ENCODE data around the gene MAD1L1.

The MAD1L1 gene

GRCh38 chr7:1893451-1893850 is 339.3 kb downstream of the MAD1L1 start:
- H3K4me3 ChIP-seq (ENCODE audit: control insufficient read depth, low read depth, low read length) = no peak overlapping the region
- DNase-seq (ENCODE audit: low read depth) = no peak
- no peak for TF ChIP-seq CTCF (conservative IDR thresholded peaks at IDR 0.05; ENCODE audit: control insufficient read depth, insufficient read depth, low read depth, low read length)

- no peak overlapping the region for H3K4me3 ChIP-seq (ENCODE audit: control insufficient read depth, low read depth, low read length)
- DNase-seq (ENCODE audit: low read depth) = no peak
- no peak for TF ChIP-seq CTCF (conservative IDR thresholded peaks at IDR 0.05; ENCODE audit: control insufficient read depth, insufficient read depth, low read depth, low read length)
Measured at GRCh38 chr7:1893036-1893435, 339.7 kb downstream of the MAD1L1 start.

- DNase-seq (ENCODE audit: low read depth) = no peak
- no peak for TF ChIP-seq CTCF (conservative IDR thresholded peaks at IDR 0.05; ENCODE audit: control insufficient read depth, insufficient read depth, low read depth, low read length)
- H3K4me3 ChIP-seq (ENCODE audit: control insufficient read depth, low read depth, low read length) = no peak overlapping the region
Measured at GRCh38 chr7:1892011-1892965, 340.5 kb downstream of the MAD1L1 start.

- no peak for DNase-seq (ENCODE audit: low read depth)
- H3K4me3 ChIP-seq (ENCODE audit: control insufficient read depth, low read depth, low read length) = no peak overlapping the region
- no peak for TF ChIP-seq CTCF (conservative IDR thresholded peaks at IDR 0.05; ENCODE audit: control insufficient read depth, insufficient read depth, low read depth, low read length)
Measured at GRCh38 chr7:1890289-1891235, 342.2 kb downstream of the MAD1L1 start.

GRCh38 chr7:1889556-1890181 is 343.1 kb downstream of the MAD1L1 start:
- no peak overlapping the region for H3K4me3 ChIP-seq (ENCODE audit: control insufficient read depth, low read depth, low read length)
- TF ChIP-seq CTCF (conservative IDR thresholded peaks at IDR 0.05; ENCODE audit: control insufficient read depth, insufficient read depth, low read depth, low read length) = no peak
- peak; percentile 72 for DNase-seq (ENCODE audit: low read depth)

- DNase-seq (ENCODE audit: low read depth) = no peak
- H3K4me3 ChIP-seq (ENCODE audit: control insufficient read depth, low read depth, low read length) = no peak overlapping the region
- TF ChIP-seq CTCF (conservative IDR thresholded peaks at IDR 0.05; ENCODE audit: control insufficient read depth, insufficient read depth, low read depth, low read length) = no peak
Measured at GRCh38 chr7:1889091-1889490, 343.7 kb downstream of the MAD1L1 start.

Measured in fibroblast of mammary gland (primary cell).